ENCODE measurements around the gene TEF. TPM values are rescaled to one million over a fixed set of nuclear protein-coding genes. Genes with fewer than 3 reads are reported as not detected.
A peak's percentile ranks its signal among the peaks of the same experiment; 100 is the strongest.

The TEF gene
- total RNA-seq, 4 donors from 2014 or later = 26.1 to 50.7 (median 37.0) TPM

GRCh38 chr22:41352058-41352457 is 29.7 kb upstream of the TEF start:
- Histone ChIP-seq H3K4me3 (no peak overlapping the region), H3K27me3 (no peaks in the 10 kb centered on the region), H3K4me1 (peaks cover 0 to 4% (median 0%) of the 10 kb centered on the region in 3 donors), H3K27ac (peak overlapping the region in 1 of 4 donors; percentile 29), H3K36me3 (peaks cover 0 to 100% of the 10 kb centered on the region in 2 donors), H3K9me3 (no peaks in the 10 kb centered on the region)
- TF ChIP-seq EP300 (IDR thresholded peaks at IDR 0.05) (no peak), POLR2AphosphoS5 (IDR thresholded peaks at IDR 0.05) (no peak), POLR2A (IDR thresholded peaks at IDR 0.05) (no peak), CTCF (IDR thresholded peaks at IDR 0.05) (no peak)
- WGBS, 2 donors (ENCODE audit: low coverage in 1 of 2) = 41 to 59% methylated on average over 6 of the region's 6 CpGs
- peak; percentile 54 for ATAC-seq

GRCh38 chr22:41353862-41354575 is 27.7 kb upstream of the TEF start:
- no peak for ATAC-seq
- Histone ChIP-seq H3K4me3 (no peak overlapping the region), H3K27ac (peak overlapping the region in 1 of 4 donors; percentile 17), H3K36me3 (peaks cover 0 to 100% of the 10 kb centered on the region in 2 donors), H3K27me3 (no peaks in the 10 kb centered on the region), H3K9me3 (no peaks in the 10 kb centered on the region), H3K4me1 (peaks cover 0 to 4% (median 0%) of the 10 kb centered on the region in 3 donors)
- 83 to 87% methylated on average over 2 to 7 of the region's 10 CpGs for WGBS, 2 donors (ENCODE audit: low coverage in 1 of 2)
- TF ChIP-seq EP300 (IDR thresholded peaks at IDR 0.05) (no peak), POLR2AphosphoS5 (IDR thresholded peaks at IDR 0.05) (no peak), CTCF (IDR thresholded peaks at IDR 0.05) (no peak), POLR2A (IDR thresholded peaks at IDR 0.05) (no peak)

- Histone ChIP-seq H3K36me3 (peaks cover 0 to 96% of the 10 kb centered on the region in 2 donors), H3K27me3 (no peaks in the 10 kb centered on the region), H3K4me3 (no peak overlapping the region), H3K9me3 (no peaks in the 10 kb centered on the region), H3K27ac (no peak overlapping the region), H3K4me1 (peaks cover 0 to 3% (median 0%) of the 10 kb centered on the region in 3 donors)
- TF ChIP-seq POLR2A (IDR thresholded peaks at IDR 0.05) (no peak), EP300 (IDR thresholded peaks at IDR 0.05) (no peak), POLR2AphosphoS5 (IDR thresholded peaks at IDR 0.05) (no peak), CTCF (IDR thresholded peaks at IDR 0.05) (no peak)
- ATAC-seq = no peak
- WGBS, 2 donors (ENCODE audit: low coverage in 1 of 2) = 60 to 79% methylated on average over 1 to 8 of the region's 10 CpGs
Observed at GRCh38 chr22:41354979-41355378, 26.8 kb upstream of the TEF start.

- Histone ChIP-seq H3K4me1 (no peaks in the 10 kb centered on the region), H3K4me3 (no peak overlapping the region), H3K27ac (no peak overlapping the region), H3K36me3 (peaks cover 0 to 87% of the 10 kb centered on the region in 2 donors), H3K9me3 (no peaks in the 10 kb centered on the region), H3K27me3 (no peaks in the 10 kb centered on the region)
- no peak for TF ChIP-seq EP300 (IDR thresholded peaks at IDR 0.05)
- no peak for TF ChIP-seq POLR2AphosphoS5 (IDR thresholded peaks at IDR 0.05)
- no peak for TF ChIP-seq POLR2A (IDR thresholded peaks at IDR 0.05)
- TF ChIP-seq CTCF (IDR thresholded peaks at IDR 0.05) = no peak
- WGBS, 2 donors (ENCODE audit: low coverage in 1 of 2) = 97% methylated on average over 6 of the region's 17 CpGs; no CpG with 5 or more reads in 1 of the 2 donors
- ATAC-seq = no peak
Observed at GRCh38 chr22:41355895-41356294, 25.8 kb upstream of the TEF start.
